IPS-20b (cell line): ENCODE data around the gene ANP32A.
"Not testable (repeated sequence)": the region's sequence is repeated elsewhere in the genome, so short reads cannot be mapped to it uniquely, and the experiment has no call there.

Experiments used
- H3K27ac ChIP-seq: one replicate; pipeline ENCODE4 v1.5.1; 2013; ENCODE audit warnings: low read length
- H3K27me3 ChIP-seq: 2 replicates; pipeline ENCODE4 v1.6.1; 2013; ENCODE audit warnings: mild to moderate bottlenecking, low read length, inconsistent platforms; ENCODE audit not compliant: insufficient read depth
- H3K36me3 ChIP-seq: 2 replicates; pipeline ENCODE4 v1.6.1; 2013; ENCODE audit warnings: low read depth, mild to moderate bottlenecking, inconsistent platforms, low read length, moderate library complexity; ENCODE audit not compliant: insufficient read depth
- H3K4me1 ChIP-seq: 2 replicates; pipeline ENCODE4 v1.6.1; 2013; ENCODE audit warnings: mild to moderate bottlenecking, control low read depth, inconsistent platforms, low read length, moderate library complexity; ENCODE audit not compliant: insufficient read depth
- H3K4me3 ChIP-seq: 2 replicates; pipeline ENCODE4 v1.5.1; 2013; ENCODE audit warnings: mild to moderate bottlenecking, low read length, inconsistent platforms
- H3K9ac ChIP-seq: 2 replicates; pipeline ENCODE4 v1.6.1; 2013; ENCODE audit warnings: low read depth, mild to moderate bottlenecking, inconsistent platforms, low read length, moderate library complexity
- H3K9me3 ChIP-seq: 2 replicates; pipeline ENCODE4 v1.6.1; 2013; ENCODE audit warnings: mild to moderate bottlenecking, low read depth, low read length, inconsistent platforms; ENCODE audit not compliant: insufficient read depth

ANP32A gene

DNA sequence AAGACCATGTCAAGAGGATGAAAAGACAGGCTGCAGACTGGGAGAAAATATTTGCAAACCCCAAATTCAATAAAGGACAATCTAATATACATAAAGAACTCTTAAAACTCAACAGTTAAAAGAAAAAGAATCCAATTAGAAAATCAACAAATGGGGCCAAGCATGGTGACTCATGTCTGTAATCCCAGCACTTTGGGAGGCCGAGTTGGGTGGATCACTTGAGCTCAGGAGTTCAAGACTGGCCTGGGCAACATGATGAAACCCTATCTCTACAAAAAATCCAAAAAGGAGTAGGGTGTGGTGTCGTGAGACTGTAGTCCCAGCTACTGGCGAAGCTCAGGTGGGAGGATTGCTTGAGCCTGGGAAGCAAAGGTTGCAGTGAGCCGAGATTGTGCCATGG lies 57.6 kb downstream of the ANP32A start:
- Histone ChIP-seq H3K36me3 (no peaks in the 10 kb centered on the region), H3K27ac (no peak overlapping the region), H3K9me3 (no peaks in the 10 kb centered on the region), H3K27me3 (no peaks in the 10 kb centered on the region), H3K4me3 (no peak overlapping the region), H3K9ac (no peak overlapping the region), H3K4me1 (no peaks in the 10 kb centered on the region)

DNA sequence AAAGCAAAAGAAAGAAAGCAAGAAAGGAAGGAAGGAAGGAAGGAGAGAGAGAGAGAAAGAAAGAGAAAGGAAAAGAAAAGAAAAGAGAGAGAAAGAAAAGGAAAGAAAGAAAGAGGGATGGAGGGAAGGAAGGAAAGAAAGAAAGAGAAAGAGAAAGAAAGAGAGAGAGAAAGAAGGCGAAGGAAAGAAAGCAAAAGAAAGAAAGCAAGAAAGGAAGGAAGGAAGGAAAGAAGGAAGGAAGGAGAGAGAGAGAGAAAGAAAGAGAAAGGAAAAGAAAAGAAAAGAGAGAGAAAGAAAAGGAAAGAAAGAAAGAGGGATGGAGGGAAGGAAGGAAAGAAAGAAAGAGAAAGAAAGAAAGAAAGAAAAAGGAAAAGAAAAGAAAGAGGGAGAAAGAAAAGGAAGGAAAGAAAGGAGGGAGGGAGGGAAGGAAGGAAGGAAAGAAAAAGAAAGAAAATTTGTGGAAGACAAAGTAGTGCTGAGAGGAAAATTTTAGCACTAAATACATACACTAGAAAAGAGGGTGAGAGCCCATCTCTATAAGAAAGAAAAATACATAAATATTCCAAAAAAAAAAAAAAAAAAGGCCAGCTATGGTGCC lies 60.6 kb downstream of the ANP32A start:
- not testable (repeated sequence) for H3K4me1 ChIP-seq, H3K36me3 ChIP-seq, H3K27me3 ChIP-seq, H3K9ac ChIP-seq, H3K4me3 ChIP-seq, H3K9me3 ChIP-seq, H3K27ac ChIP-seq

GRCh38 chr15:68755731-68756130 lies 65.0 kb downstream of the ANP32A start:
- H3K36me3 ChIP-seq = no peaks in the 10 kb centered on the region
- no peaks in the 10 kb centered on the region for H3K4me1 ChIP-seq
- no peak overlapping the region for H3K9ac ChIP-seq
- H3K27me3 ChIP-seq = no peaks in the 10 kb centered on the region
- no peak overlapping the region for H3K27ac ChIP-seq
- H3K9me3 ChIP-seq = no peaks in the 10 kb centered on the region
- H3K4me3 ChIP-seq = no peak overlapping the region

GRCh38 chr15:68751622-68752021 lies 69.1 kb downstream of the ANP32A start:
- Histone ChIP-seq H3K9ac (no peak overlapping the region), H3K9me3 (no peaks in the 10 kb centered on the region), H3K4me1 (no peaks in the 10 kb centered on the region), H3K4me3 (no peak overlapping the region), H3K27ac (no peak overlapping the region), H3K27me3 (no peaks in the 10 kb centered on the region), H3K36me3 (no peaks in the 10 kb centered on the region)

DNA sequence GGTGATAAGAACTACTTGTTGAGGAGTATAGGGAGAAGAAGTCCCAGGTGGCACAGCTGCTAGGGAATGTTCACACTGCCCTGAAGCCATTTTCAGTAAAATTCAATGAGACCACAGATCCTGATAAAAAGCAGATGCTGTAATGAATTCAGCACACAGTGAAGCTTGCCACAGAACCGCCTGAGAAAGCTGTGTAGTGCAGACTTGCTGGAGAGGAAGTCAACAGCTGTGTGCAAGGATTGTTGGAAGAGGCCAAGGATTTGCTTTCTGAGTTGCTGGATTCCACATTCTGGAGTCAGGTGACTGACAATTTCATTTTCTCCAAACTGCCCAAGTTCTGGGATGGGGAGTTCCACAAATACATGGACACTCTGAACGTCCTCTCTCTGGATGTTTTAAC lies 70.9 kb downstream of the ANP32A start:
- Histone ChIP-seq H3K9ac (no peak overlapping the region), H3K27me3 (no peaks in the 10 kb centered on the region), H3K36me3 (no peaks in the 10 kb centered on the region), H3K4me3 (no peak overlapping the region), H3K4me1 (no peaks in the 10 kb centered on the region), H3K9me3 (no peaks in the 10 kb centered on the region), H3K27ac (no peak overlapping the region)

DNA sequence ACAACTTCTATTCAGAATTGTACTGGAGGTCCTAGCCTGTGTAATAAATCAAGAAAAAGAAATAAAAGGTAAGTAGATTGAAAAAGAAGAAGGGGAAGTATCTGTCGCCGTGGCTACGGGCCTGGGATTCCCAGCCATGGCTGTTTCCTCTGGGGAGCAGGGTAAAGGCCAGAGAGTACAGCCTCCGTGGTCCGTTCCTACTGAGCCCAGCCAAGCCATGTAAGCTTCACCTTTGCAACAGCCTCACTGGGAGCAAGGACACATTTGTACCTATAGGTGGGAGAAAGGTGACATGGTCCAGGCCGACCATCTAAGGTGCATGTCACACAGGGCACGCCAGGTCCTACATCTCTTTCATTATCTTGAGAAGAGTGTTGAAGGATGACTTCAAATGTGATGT lies 71.3 kb downstream of the ANP32A start:
- Histone ChIP-seq H3K9ac (no peak overlapping the region), H3K27ac (no peak overlapping the region), H3K27me3 (no peaks in the 10 kb centered on the region), H3K4me3 (no peak overlapping the region), H3K4me1 (no peaks in the 10 kb centered on the region), H3K9me3 (no peaks in the 10 kb centered on the region), H3K36me3 (no peaks in the 10 kb centered on the region)

DNA sequence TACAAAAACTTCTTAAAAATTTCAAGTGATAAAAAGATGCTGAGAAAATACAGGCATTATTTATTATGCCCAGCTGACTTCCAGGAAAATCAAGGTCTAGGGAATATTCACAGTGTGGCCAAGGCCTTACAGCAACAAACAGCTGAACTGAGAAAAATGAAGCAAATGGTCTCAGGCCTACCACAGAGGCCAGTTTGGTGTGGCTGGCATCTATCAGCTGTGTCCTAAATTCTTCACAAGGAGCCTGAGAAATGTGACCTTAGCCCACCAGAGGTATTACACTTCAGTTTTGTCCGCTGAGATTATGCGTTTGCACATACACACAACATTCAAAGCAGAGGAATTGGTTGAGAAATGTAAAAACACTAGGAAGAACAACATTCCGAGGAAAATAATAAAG lies 77.4 kb downstream of the ANP32A start:
- no peak overlapping the region for H3K9ac ChIP-seq
- H3K9me3 ChIP-seq = no peaks in the 10 kb centered on the region
- H3K4me3 ChIP-seq = no peak overlapping the region
- no peaks in the 10 kb centered on the region for H3K4me1 ChIP-seq
- H3K27me3 ChIP-seq = no peaks in the 10 kb centered on the region
- H3K36me3 ChIP-seq = no peaks in the 10 kb centered on the region
- H3K27ac ChIP-seq = no peak overlapping the region

DNA sequence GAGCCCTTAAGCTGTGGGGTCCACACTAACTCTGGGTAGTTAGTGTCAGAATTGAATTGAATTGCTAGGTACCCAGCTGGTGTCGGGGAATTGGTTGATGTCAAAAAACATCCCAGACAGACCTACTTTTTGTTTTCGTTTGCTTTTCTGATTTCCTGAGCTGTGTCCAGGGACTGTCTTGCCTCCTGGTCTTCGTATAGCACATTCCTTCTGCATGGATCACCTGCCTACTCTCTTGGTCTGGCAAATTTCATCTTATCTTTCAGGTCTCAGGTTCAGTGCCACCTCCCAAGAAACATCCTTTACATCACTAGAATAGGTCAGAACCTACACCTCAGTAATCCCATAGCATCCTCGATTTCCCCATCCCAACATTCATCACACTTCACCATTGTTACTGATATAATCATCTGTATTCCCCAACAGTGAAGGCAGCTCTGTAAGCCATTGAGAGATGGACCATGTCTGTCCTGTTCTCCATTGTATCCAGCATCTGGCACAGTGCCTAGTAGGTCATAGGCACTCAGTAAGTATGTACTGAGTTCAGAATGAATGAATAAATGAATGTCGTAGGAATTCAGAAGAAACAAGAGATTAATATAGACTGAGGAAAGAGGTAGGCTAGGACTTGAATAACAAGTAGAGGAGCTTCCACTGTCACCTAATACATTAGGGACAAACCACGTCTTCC lies 81.2 kb downstream of the ANP32A start:
- H3K9me3 ChIP-seq = no peaks in the 10 kb centered on the region
- no peak overlapping the region for H3K4me3 ChIP-seq
- no peak overlapping the region for H3K9ac ChIP-seq
- no peak overlapping the region for H3K27ac ChIP-seq
- H3K27me3 ChIP-seq = no peaks in the 10 kb centered on the region
- no peaks in the 10 kb centered on the region for H3K4me1 ChIP-seq
- H3K36me3 ChIP-seq = no peaks in the 10 kb centered on the region

DNA sequence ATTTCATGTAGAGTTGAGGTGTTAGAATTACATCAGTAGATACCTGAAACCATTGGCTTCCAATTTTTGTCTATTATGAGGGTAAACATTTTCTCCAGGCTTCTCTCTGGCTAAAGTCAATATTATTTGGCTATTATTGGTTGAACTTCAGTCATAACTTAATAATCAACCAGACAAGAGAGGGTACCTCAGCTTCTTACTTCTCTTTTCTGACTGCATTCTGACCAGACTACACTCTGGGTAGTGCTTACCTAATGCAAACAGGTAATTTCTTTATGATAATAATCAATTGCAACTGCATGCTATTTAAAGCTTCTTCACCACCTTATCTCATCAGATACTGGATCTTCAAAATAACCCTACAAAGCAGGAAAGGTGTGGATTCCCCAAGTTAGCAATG lies 85.1 kb downstream of the ANP32A start:
- Histone ChIP-seq H3K27ac (no peak overlapping the region), H3K36me3 (no peaks in the 10 kb centered on the region), H3K4me1 (no peaks in the 10 kb centered on the region), H3K9me3 (no peaks in the 10 kb centered on the region), H3K9ac (no peak overlapping the region), H3K4me3 (no peak overlapping the region), H3K27me3 (no peaks in the 10 kb centered on the region)

GRCh38 chr15:68734881-68735280 lies 85.8 kb downstream of the ANP32A start:
- no peaks in the 10 kb centered on the region for H3K36me3 ChIP-seq
- H3K4me3 ChIP-seq = no peak overlapping the region
- no peaks in the 10 kb centered on the region for H3K4me1 ChIP-seq
- H3K27ac ChIP-seq = no peak overlapping the region
- H3K27me3 ChIP-seq = no peaks in the 10 kb centered on the region; the same call in 1 of the 2 replicates
- no peaks in the 10 kb centered on the region for H3K9me3 ChIP-seq
- no peak overlapping the region for H3K9ac ChIP-seq

GRCh38 chr15:68734352-68734751 lies 86.3 kb downstream of the ANP32A start:
- H3K4me1 ChIP-seq = no peaks in the 10 kb centered on the region
- H3K9ac ChIP-seq = no peak overlapping the region

GRCh38 chr15:68733666-68734065 lies 87.0 kb downstream of the ANP32A start:
- no peaks in the 10 kb centered on the region for H3K36me3 ChIP-seq
- H3K4me3 ChIP-seq = no peak overlapping the region
- no peak overlapping the region for H3K27ac ChIP-seq
- H3K9me3 ChIP-seq = no peaks in the 10 kb centered on the region
- no peaks in the 10 kb centered on the region for H3K4me1 ChIP-seq
- no peaks in the 10 kb centered on the region; the same call in 1 of the 2 replicates for H3K27me3 ChIP-seq
- H3K9ac ChIP-seq = no peak overlapping the region

More at GRCh38 chr15:68734352-68734751, 86.3 kb downstream of the ANP32A start:
- H3K9me3 ChIP-seq = no peaks in the 10 kb centered on the region
- no peaks in the 10 kb centered on the region for H3K36me3 ChIP-seq
- no peak overlapping the region for H3K27ac ChIP-seq
- no peaks in the 10 kb centered on the region; the same call in 1 of the 2 replicates for H3K27me3 ChIP-seq
- no peak overlapping the region for H3K4me3 ChIP-seq
